ENCODE measurements around the gene ATP6V1C2. TPM values are rescaled to one million over a fixed set of nuclear protein-coding genes. Genes with fewer than 3 reads are reported as not detected.
"Not testable (repeated sequence)": the region's sequence is repeated elsewhere in the genome, so short reads cannot be mapped to it uniquely, and the experiment has no call there.

The ATP6V1C2 gene
- total and polyA plus RNA-seq, 3 donors from 2014 or later: 3.6 to 6.2 (median 5.9) TPM

GRCh38 chr2:10817413-10817812 lies 96.0 kb downstream of the ATP6V1C2 start:
- Histone ChIP-seq H3K9me3 (no peaks in the 10 kb centered on the region), H3K4me1 (peaks cover 7% of the 10 kb centered on the region), H3K27me3 (no peaks in the 10 kb centered on the region), H3K36me3 (ENCODE audit: low read depth, missing control alignments) (no peaks in the 10 kb centered on the region), H3K27ac (no peak overlapping the region), H3K4me3 (no peak overlapping the region)
- DNase-seq: no peak
- intact Hi-C loops (cut with DNase I; ENCODE audit: low total_unique reads): no loop called here
- WGBS, 2 donors: 59 to 64% methylated on average over 5 of the region's 5 CpGs
- TF ChIP-seq POLR2A (IDR thresholded peaks at IDR 0.05) (no peak), CTCF (IDR thresholded peaks at IDR 0.05) (no peak)

- H3K27me3 ChIP-seq; H3K4me1 ChIP-seq; H3K27ac ChIP-seq; H3K9me3 ChIP-seq; intact Hi-C loops (cut with DNase I; ENCODE audit: low total_unique reads); DNase-seq; H3K36me3 ChIP-seq (ENCODE audit: low read depth, missing control alignments); H3K4me3 ChIP-seq: not testable (repeated sequence)
- 69 to 92% methylated on average over 3 of the region's 3 CpGs for WGBS, 2 donors
These were observed 96.9 kb downstream of the ATP6V1C2 start for GRCh38 chr2:10818305-10818704.

GRCh38 chr2:10818984-10819383 lies 97.6 kb downstream of the ATP6V1C2 start:
- no peak overlapping the region for H3K27ac ChIP-seq
- peaks cover 4% of the 10 kb centered on the region for H3K4me1 ChIP-seq
- DNase-seq: no peak
- no peak overlapping the region for H3K4me3 ChIP-seq
- H3K27me3 ChIP-seq: no peaks in the 10 kb centered on the region
- intact Hi-C loops (cut with DNase I; ENCODE audit: low total_unique reads): no loop called here
- 72 to 75% methylated on average over 3 of the region's 3 CpGs for WGBS, 2 donors
- TF ChIP-seq CTCF (IDR thresholded peaks at IDR 0.05): no peak
- no peak for TF ChIP-seq POLR2A (IDR thresholded peaks at IDR 0.05)
- no peaks in the 10 kb centered on the region for H3K36me3 ChIP-seq (ENCODE audit: low read depth, missing control alignments)
- H3K9me3 ChIP-seq: no peaks in the 10 kb centered on the region

GRCh38 chr2:10819714-10820314 lies 98.4 kb downstream of the ATP6V1C2 start:
- DNase-seq: no peak
- H3K27ac ChIP-seq: no peak overlapping the region
- intact Hi-C loops (cut with DNase I; ENCODE audit: low total_unique reads): no loop called here
- no peaks in the 10 kb centered on the region for H3K36me3 ChIP-seq (ENCODE audit: low read depth, missing control alignments)
- TF ChIP-seq POLR2A (IDR thresholded peaks at IDR 0.05): no peak
- TF ChIP-seq CTCF (IDR thresholded peaks at IDR 0.05): no peak
- WGBS, 2 donors: 85 to 90% methylated on average over 12 of the region's 12 CpGs
- no peaks in the 10 kb centered on the region for H3K27me3 ChIP-seq
- no peaks in the 10 kb centered on the region for H3K9me3 ChIP-seq
- H3K4me3 ChIP-seq: no peak overlapping the region
- H3K4me1 ChIP-seq: peaks cover 4% of the 10 kb centered on the region

- Histone ChIP-seq H3K4me1 (peaks cover 4% of the 10 kb centered on the region), H3K27me3 (no peaks in the 10 kb centered on the region), H3K27ac (no peak overlapping the region), H3K4me3 (no peak overlapping the region), H3K36me3 (ENCODE audit: low read depth, missing control alignments) (no peaks in the 10 kb centered on the region), H3K9me3 (no peaks in the 10 kb centered on the region)
- 26 to 28% methylated on average over 8 of the region's 8 CpGs for WGBS, 2 donors
- peak; percentile 56 for DNase-seq
- no peak for TF ChIP-seq POLR2A (IDR thresholded peaks at IDR 0.05)
- intact Hi-C loops (cut with DNase I; ENCODE audit: low total_unique reads): no loop called here
These were observed 99.1 kb downstream of the ATP6V1C2 start for GRCh38 chr2:10820562-10820961.
